ENCODE results near the gene FAM118A. TPM values are rescaled to one million over a fixed set of nuclear protein-coding genes. Genes with fewer than 3 reads are reported as not detected.
"Not testable (repeated sequence)": the region's sequence is repeated elsewhere in the genome, so short reads cannot be mapped to it uniquely, and the experiment has no call there.

Gene FAM118A
- total RNA-seq, 2 experiments from 2014 or later = 159 to 161 TPM

GRCh38 chr22:45273452-45274075 is 36.2 kb upstream of the FAM118A start:
- Mint-ChIP-seq H3K36me3 (ENCODE audit: low read depth) (no peaks in the 10 kb centered on the region), H3K27ac (no peak overlapping the region), H3K4me3 (no peak overlapping the region), H3K27me3 (peaks cover 8% of the 10 kb centered on the region), H3K4me1 (ENCODE audit: low read depth) (peaks cover 12% of the 10 kb centered on the region), H3K9me3 (no peaks in the 10 kb centered on the region)
- POLR2A ChIA-PET = no interaction called here
- CTCF ChIA-PET = no interaction called here
- Histone ChIP-seq H3K36me3 (ENCODE audit: insufficient read depth, low read length) (no peaks in the 10 kb centered on the region), H3K4me1 (ENCODE audit: insufficient read depth, low read length) (peaks cover 11% of the 10 kb centered on the region), H3K27me3 (ENCODE audit: control insufficient read depth in 1 of 2, insufficient read depth in 2 of 2, low read length in 2 of 2) (peaks cover 0 to 5% of the 10 kb centered on the region in 2 experiments), H3K4me3 (ENCODE audit: low read length) (no peak overlapping the region), H3K9me3 (ENCODE audit: control insufficient read depth in 1 of 2, insufficient read depth in 1 of 2, low read length in 2 of 2) (no peaks in the 10 kb centered on the region), H3K27ac (ENCODE audit: low read depth in 1 of 2, low read length in 2 of 2) (no peak overlapping the region)
- intact Hi-C loops (cut with DNase I, micrococcal nuclease) = no loop called here
- ATAC-seq (ENCODE audit: poor library complexity) (no peak), DNase-seq (no peak)
- TF ChIP-seq, protein P1, sequence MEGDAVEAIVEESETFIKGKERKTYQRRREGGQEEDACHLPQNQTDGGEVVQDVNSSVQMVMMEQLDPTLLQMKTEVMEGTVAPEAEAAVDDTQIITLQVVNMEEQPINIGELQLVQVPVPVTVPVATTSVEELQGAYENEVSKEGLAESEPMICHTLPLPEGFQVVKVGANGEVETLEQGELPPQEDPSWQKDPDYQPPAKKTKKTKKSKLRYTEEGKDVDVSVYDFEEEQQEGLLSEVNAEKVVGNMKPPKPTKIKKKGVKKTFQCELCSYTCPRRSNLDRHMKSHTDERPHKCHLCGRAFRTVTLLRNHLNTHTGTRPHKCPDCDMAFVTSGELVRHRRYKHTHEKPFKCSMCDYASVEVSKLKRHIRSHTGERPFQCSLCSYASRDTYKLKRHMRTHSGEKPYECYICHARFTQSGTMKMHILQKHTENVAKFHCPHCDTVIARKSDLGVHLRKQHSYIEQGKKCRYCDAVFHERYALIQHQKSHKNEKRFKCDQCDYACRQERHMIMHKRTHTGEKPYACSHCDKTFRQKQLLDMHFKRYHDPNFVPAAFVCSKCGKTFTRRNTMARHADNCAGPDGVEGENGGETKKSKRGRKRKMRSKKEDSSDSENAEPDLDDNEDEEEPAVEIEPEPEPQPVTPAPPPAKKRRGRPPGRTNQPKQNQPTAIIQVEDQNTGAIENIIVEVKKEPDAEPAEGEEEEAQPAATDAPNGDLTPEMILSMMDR (IDR thresholded peaks at IDR 0.05) = no peak

DNA sequence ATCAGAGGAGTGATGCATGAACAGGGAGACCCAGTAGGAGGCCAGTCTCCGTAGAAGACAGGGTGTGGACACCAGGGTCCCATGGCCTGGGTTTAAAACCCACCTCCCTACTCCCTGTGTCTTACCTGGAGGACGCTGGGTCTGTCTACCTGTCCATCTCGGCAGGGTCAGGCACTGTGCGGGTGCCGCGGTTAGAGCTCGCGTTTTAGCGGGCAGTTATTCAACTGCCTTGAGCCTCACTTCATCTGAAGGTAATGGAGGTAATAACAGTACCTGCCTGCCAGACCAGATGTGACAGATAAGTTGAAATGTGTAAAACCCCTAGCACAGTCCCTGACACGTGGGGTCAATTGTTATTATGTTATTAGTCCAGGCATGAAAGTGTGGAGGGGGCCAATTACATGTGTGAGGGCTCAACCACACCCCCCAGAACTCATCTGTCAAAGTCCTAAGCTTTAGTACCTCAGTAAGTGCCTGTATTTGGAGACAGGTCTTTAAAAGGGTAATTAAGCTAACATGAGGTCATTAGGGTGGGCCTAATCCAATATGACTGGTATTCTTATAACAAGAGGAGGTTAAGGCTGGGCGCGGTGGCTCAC is 33.1 kb upstream of the FAM118A start:
- peaks cover 7% of the 10 kb centered on the region for H3K4me1 ChIP-seq (ENCODE audit: insufficient read depth, low read length)
- H3K9me3 ChIP-seq (ENCODE audit: control insufficient read depth in 1 of 2, insufficient read depth in 1 of 2, low read length in 2 of 2) = no peaks in the 10 kb centered on the region
- intact Hi-C loops (cut with DNase I, micrococcal nuclease) = no loop called here
- peaks cover 12% of the 10 kb centered on the region for H3K4me1 Mint-ChIP-seq (ENCODE audit: low read depth)
- TF ChIP-seq, protein P1 (IDR thresholded peaks at IDR 0.05) = no peak
- ChIA-PET POLR2A (no interaction called here), CTCF (no interaction called here)
- H3K27ac Mint-ChIP-seq = no peak overlapping the region
- no peak for DNase-seq
- no peaks in the 10 kb centered on the region for H3K36me3 ChIP-seq (ENCODE audit: insufficient read depth, low read length)
- H3K9me3 Mint-ChIP-seq = no peaks in the 10 kb centered on the region
- no peaks in the 10 kb centered on the region for H3K36me3 Mint-ChIP-seq (ENCODE audit: low read depth)
- H3K27me3 ChIP-seq (ENCODE audit: control insufficient read depth in 1 of 2, insufficient read depth in 2 of 2, low read length in 2 of 2) = no peaks in the 10 kb centered on the region
- ATAC-seq (ENCODE audit: poor library complexity) = no peak
- no peak overlapping the region for H3K4me3 Mint-ChIP-seq
- no peak overlapping the region for H3K4me3 ChIP-seq (ENCODE audit: low read length)
- no peaks in the 10 kb centered on the region for H3K27me3 Mint-ChIP-seq
- no peak overlapping the region for H3K27ac ChIP-seq (ENCODE audit: low read depth in 1 of 2, low read length in 2 of 2)

DNA sequence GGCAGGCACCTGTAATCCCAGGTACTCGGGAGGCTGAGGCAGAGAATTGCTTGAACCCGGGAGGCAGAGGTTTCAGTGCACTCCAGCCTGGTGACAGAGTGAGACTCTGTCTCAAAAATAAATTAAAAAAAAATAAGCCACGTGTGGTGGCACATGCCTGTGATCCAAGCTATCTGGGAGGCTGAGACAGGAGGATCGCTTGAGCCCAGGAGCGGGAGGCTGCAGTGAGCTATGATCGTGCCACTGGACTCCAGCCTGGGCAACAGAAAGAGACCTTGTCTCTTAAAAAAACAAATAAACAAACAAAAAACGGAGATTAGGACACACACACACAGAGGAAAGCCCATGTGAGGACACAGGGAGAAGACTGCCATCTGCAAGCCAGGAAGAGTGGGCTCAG is 32.0 kb upstream of the FAM118A start:
- intact Hi-C loops (cut with DNase I, micrococcal nuclease); H3K4me3 ChIP-seq (ENCODE audit: low read length); H3K4me3 Mint-ChIP-seq; H3K27ac Mint-ChIP-seq; CTCF ChIA-PET; DNase-seq; H3K27me3 ChIP-seq (ENCODE audit: control insufficient read depth in 1 of 2, insufficient read depth in 2 of 2, low read length in 2 of 2); H3K27ac ChIP-seq (ENCODE audit: low read depth in 1 of 2, low read length in 2 of 2); H3K36me3 Mint-ChIP-seq (ENCODE audit: low read depth); H3K9me3 Mint-ChIP-seq; H3K4me1 ChIP-seq (ENCODE audit: insufficient read depth, low read length); ATAC-seq (ENCODE audit: poor library complexity); H3K36me3 ChIP-seq (ENCODE audit: insufficient read depth, low read length); H3K9me3 ChIP-seq (ENCODE audit: control insufficient read depth in 1 of 2, insufficient read depth in 1 of 2, low read length in 2 of 2); POLR2A ChIA-PET; H3K27me3 Mint-ChIP-seq: not testable (repeated sequence)
- peaks cover 12% of the 10 kb centered on the region for H3K4me1 Mint-ChIP-seq (ENCODE audit: low read depth)

DNA sequence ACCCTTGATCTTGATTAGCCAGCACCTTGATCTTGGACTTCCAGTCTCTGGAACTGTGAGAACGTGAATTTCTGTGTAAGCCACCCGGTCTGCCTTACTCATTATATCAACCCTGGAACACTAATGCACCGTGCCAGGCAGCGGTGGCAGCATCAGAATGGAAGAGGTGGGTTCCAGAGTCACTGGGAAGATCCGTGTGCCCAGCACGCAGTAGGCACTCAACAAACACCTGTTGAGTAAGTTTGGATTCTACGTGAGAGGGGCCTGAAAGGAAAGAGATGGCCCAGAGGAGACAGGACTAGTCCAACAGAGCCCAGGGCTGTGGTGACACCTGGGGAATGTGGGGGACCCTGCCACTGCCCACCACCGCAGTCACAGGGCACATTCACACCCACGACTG is 31.6 kb upstream of the FAM118A start:
- no peaks in the 10 kb centered on the region for H3K9me3 ChIP-seq (ENCODE audit: control insufficient read depth in 1 of 2, insufficient read depth in 1 of 2, low read length in 2 of 2)
- H3K27me3 ChIP-seq (ENCODE audit: control insufficient read depth in 1 of 2, insufficient read depth in 2 of 2, low read length in 2 of 2) = no peaks in the 10 kb centered on the region
- TF ChIP-seq, protein P1 (IDR thresholded peaks at IDR 0.05) = no peak
- ATAC-seq (ENCODE audit: poor library complexity) = no peak
- no peaks in the 10 kb centered on the region for H3K36me3 ChIP-seq (ENCODE audit: insufficient read depth, low read length)
- peaks cover 7% of the 10 kb centered on the region for H3K4me1 ChIP-seq (ENCODE audit: insufficient read depth, low read length)
- H3K36me3 Mint-ChIP-seq (ENCODE audit: low read depth) = no peaks in the 10 kb centered on the region
- H3K4me3 Mint-ChIP-seq = no peak overlapping the region
- H3K27ac ChIP-seq (ENCODE audit: low read depth in 1 of 2, low read length in 2 of 2) = no peak overlapping the region
- POLR2A ChIA-PET = no interaction called here
- peaks cover 12% of the 10 kb centered on the region for H3K4me1 Mint-ChIP-seq (ENCODE audit: low read depth)
- no peak for DNase-seq
- H3K27me3 Mint-ChIP-seq = peaks cover under 1% of the 10 kb centered on the region
- intact Hi-C loops (cut with DNase I, micrococcal nuclease) = no loop called here
- CTCF ChIA-PET = no interaction called here
- H3K9me3 Mint-ChIP-seq = no peaks in the 10 kb centered on the region
- no peak overlapping the region for H3K4me3 ChIP-seq (ENCODE audit: low read length)
- no peak overlapping the region for H3K27ac Mint-ChIP-seq

Data from CD4-positive, alpha-beta T cell (primary cell).